Measurements from ENCODE around the gene ALAS1.

DNA sequence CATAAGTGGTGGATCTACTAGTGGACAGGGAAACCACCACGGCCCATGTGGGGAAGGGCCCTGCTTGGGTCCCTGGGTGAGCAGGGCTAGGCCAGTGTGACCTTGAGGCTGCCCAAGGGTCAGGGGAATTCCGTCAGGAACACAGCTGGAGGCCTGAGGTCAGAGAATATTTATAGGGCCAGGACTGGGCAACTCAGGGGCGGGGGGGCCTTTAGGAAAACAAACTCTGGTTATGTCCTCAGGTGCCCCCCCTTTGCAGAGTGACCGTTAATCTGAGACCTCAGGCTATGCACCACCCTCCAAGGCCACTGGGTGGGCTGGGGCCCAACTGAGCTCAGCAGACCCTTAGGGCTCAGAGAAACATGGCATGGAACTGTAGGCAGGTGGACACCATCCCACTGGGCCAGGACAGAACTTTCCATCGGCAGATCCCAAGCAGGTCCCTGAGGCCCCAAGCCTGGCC, 38.5 kb downstream of the ALAS1 start:
- TF ChIP-seq, protein P1, sequence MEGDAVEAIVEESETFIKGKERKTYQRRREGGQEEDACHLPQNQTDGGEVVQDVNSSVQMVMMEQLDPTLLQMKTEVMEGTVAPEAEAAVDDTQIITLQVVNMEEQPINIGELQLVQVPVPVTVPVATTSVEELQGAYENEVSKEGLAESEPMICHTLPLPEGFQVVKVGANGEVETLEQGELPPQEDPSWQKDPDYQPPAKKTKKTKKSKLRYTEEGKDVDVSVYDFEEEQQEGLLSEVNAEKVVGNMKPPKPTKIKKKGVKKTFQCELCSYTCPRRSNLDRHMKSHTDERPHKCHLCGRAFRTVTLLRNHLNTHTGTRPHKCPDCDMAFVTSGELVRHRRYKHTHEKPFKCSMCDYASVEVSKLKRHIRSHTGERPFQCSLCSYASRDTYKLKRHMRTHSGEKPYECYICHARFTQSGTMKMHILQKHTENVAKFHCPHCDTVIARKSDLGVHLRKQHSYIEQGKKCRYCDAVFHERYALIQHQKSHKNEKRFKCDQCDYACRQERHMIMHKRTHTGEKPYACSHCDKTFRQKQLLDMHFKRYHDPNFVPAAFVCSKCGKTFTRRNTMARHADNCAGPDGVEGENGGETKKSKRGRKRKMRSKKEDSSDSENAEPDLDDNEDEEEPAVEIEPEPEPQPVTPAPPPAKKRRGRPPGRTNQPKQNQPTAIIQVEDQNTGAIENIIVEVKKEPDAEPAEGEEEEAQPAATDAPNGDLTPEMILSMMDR (IDR thresholded peaks at IDR 0.05) = no peak
- no peak for TF ChIP-seq POLR2A (IDR thresholded peaks at IDR 0.05)

Data from lower leg skin (tissue), 3 donors.